H9 (cell line): ENCODE results near the gene WIF1. TPM values are rescaled to one million over a fixed set of nuclear protein-coding genes. Genes with fewer than 3 reads are reported as not detected.
A peak's percentile ranks its signal among the peaks of the same experiment; 100 is the strongest.

Experiments used
- DNase-seq: peaks from one replicate; pipeline ENCODE4 v3.0.0-alpha.2; 2017
- H2AFZ ChIP-seq: one replicate; pipeline ENCODE4 v1.6.1; 2013; ENCODE audit warnings: mild to moderate bottlenecking, low read length, control low read depth, moderate library complexity
- H2AK5ac ChIP-seq: 2 replicates; pipeline ENCODE4 v1.6.1; 2013; ENCODE audit warnings: low read length, control low read depth, mixed read lengths; ENCODE audit not compliant: insufficient read length
- H2BK120ac ChIP-seq: one replicate; pipeline ENCODE4 v1.6.1; 2013; ENCODE audit warnings: low read depth, mild to moderate bottlenecking, low read length, control low read depth, inconsistent platforms; ENCODE audit not compliant: poor library complexity, severe bottlenecking
- H2BK12ac ChIP-seq: 2 replicates; pipeline ENCODE4 v1.6.1; 2013; ENCODE audit warnings: low read length, control low read depth, mixed read lengths, low read depth; ENCODE audit not compliant: insufficient read length
- H2BK15ac ChIP-seq: 2 replicates; pipeline ENCODE4 v1.6.1; 2013; ENCODE audit warnings: low read depth, low read length, control low read depth
- H2BK20ac ChIP-seq: one replicate; pipeline ENCODE4 v1.6.1; 2013; ENCODE audit warnings: low read depth, mild to moderate bottlenecking, low read length, control low read depth, inconsistent platforms; ENCODE audit not compliant: poor library complexity, severe bottlenecking
- H2BK5ac ChIP-seq: 2 replicates; pipeline ENCODE4 v1.6.1; 2013; ENCODE audit warnings: low read length, control low read depth, mixed read lengths; ENCODE audit not compliant: insufficient read length
- H3K14ac ChIP-seq: 2 replicates; pipeline ENCODE4 v1.6.1; 2013; ENCODE audit warnings: low read length, control low read depth; ENCODE audit not compliant: insufficient read depth
- H3K18ac ChIP-seq: 2 replicates; pipeline ENCODE4 v1.6.1; 2013; ENCODE audit warnings: low read depth, mild to moderate bottlenecking, mixed read lengths, low read length, control low read depth; ENCODE audit not compliant: insufficient read length
- H3K23ac ChIP-seq: 2 replicates; pipeline ENCODE4 v1.6.1; 2013; ENCODE audit warnings: low read length, control low read depth, mixed read lengths, low read depth; ENCODE audit not compliant: insufficient read length
- H3K23me2 ChIP-seq: 2 replicates; pipeline ENCODE4 v1.6.1; 2013; ENCODE audit warnings: low read depth, mild to moderate bottlenecking, mixed read lengths, low read length, control low read depth; ENCODE audit not compliant: insufficient read length, poor library complexity, severe bottlenecking
- H3K27ac ChIP-seq: 2 replicates; pipeline ENCODE4 v1.5.1; 2013; ENCODE audit warnings: low read length, control low read depth, mixed read lengths, low read depth; ENCODE audit not compliant: insufficient read length
- H3K27me3 ChIP-seq: 2 replicates; pipeline ENCODE4 v1.6.1; 2013; ENCODE audit warnings: low read length, control low read depth, inconsistent platforms; ENCODE audit not compliant: insufficient read depth
- H3K4ac ChIP-seq: 2 replicates; pipeline ENCODE4 v1.6.1; 2013; ENCODE audit warnings: low read depth, mild to moderate bottlenecking, control low read depth, inconsistent platforms, low read length, moderate library complexity
- H3K4me1 ChIP-seq: 2 replicates; pipeline ENCODE4 v1.6.1; 2013; ENCODE audit warnings: low read length, control low read depth, inconsistent platforms; ENCODE audit not compliant: insufficient read depth
- H3K4me2 ChIP-seq: 2 replicates; pipeline ENCODE4 v1.6.1; 2013; ENCODE audit warnings: low read length, control low read depth, mixed read lengths; ENCODE audit not compliant: insufficient read length, insufficient read depth
- H3K56ac ChIP-seq: 2 replicates; pipeline ENCODE4 v1.6.1; 2013; ENCODE audit warnings: low read depth, mild to moderate bottlenecking, mixed read lengths, low read length, control low read depth; ENCODE audit not compliant: insufficient read length
- H3K79me1 ChIP-seq: 2 replicates; pipeline ENCODE4 v1.6.1; 2013; ENCODE audit warnings: low read depth, mild to moderate bottlenecking, moderate library complexity, low read length, control low read depth, inconsistent platforms; ENCODE audit not compliant: insufficient read depth, poor library complexity, severe bottlenecking
- H3K79me2 ChIP-seq: 2 replicates; pipeline ENCODE4 v1.6.1; 2013; ENCODE audit warnings: low read length, control low read depth, inconsistent platforms; ENCODE audit not compliant: insufficient read depth
- H3K9ac ChIP-seq: 2 replicates; pipeline ENCODE4 v1.6.1; 2013; ENCODE audit warnings: low read length, control low read depth, mixed read lengths; ENCODE audit not compliant: insufficient read length; ENCODE audit errors: extremely low read depth
- H3K9me3 ChIP-seq: one replicate; pipeline ENCODE4 v1.6.1; 2013; ENCODE audit warnings: low read depth, low read length, inconsistent platforms; ENCODE audit not compliant: control insufficient read depth
- H3T11ph ChIP-seq: one replicate; pipeline ENCODE4 v1.6.1; 2013; ENCODE audit warnings: mild to moderate bottlenecking, low read length, control low read depth, inconsistent platforms
- H4K20me1 ChIP-seq: one replicate; pipeline ENCODE4 v1.6.1; 2013; ENCODE audit not compliant: control insufficient read depth, insufficient read length, insufficient read depth
- H4K5ac ChIP-seq: 2 replicates; pipeline ENCODE4 v1.6.1; 2013; ENCODE audit warnings: low read depth, mild to moderate bottlenecking, mixed read lengths, low read length, control low read depth; ENCODE audit not compliant: insufficient read length
- H4K8ac ChIP-seq: replicated peaks from 2 replicates; pipeline ENCODE4 v1.6.1; 2013; ENCODE audit warnings: low read length, control low read depth, mixed read lengths, low read depth; ENCODE audit not compliant: insufficient read length
- H4K91ac ChIP-seq: 2 replicates; pipeline ENCODE4 v1.6.1; 2013; ENCODE audit warnings: low read depth, mild to moderate bottlenecking, moderate library complexity, mixed read lengths, low read length, control low read depth; ENCODE audit not compliant: insufficient read length
- H3K27ac Mint-ChIP-seq, 3 experiments: 2 replicates in 2 of 3; 3 replicates in 1 of 3; pipeline ENCODE4 v1.8.0; 2020 to 2021; ENCODE audit warnings: mixed read lengths in 3 of 3, mild to moderate bottlenecking in 1 of 3, moderate library complexity in 1 of 3
- H3K27me3 Mint-ChIP-seq: 2 replicates; pipeline ENCODE4 v1.8.0; 2021; ENCODE audit warnings: low read depth, mild to moderate bottlenecking, moderate library complexity, mixed read lengths
- H3K36me3 Mint-ChIP-seq, 3 experiments: 2 replicates in 2 of 3; 3 replicates in 1 of 3; pipeline ENCODE4 v1.8.0; 2020 to 2021; ENCODE audit warnings: low read depth in 3 of 3, mixed read lengths in 3 of 3; ENCODE audit not compliant: insufficient read depth in 1 of 3
- H3K4me1 Mint-ChIP-seq, 2 experiments: 2 replicates each; pipeline ENCODE4 v1.8.0; 2020; ENCODE audit warnings: mixed read lengths in 2 of 2
- H3K4me3 Mint-ChIP-seq, 2 experiments: 2 replicates in 1 of 2; 3 replicates in 1 of 2; pipeline ENCODE4 v1.8.0; 2020 to 2021; ENCODE audit warnings: mild to moderate bottlenecking in 2 of 2, mixed read lengths in 2 of 2, moderate library complexity in 1 of 2
- H3K9me3 Mint-ChIP-seq, 2 experiments: 2 replicates in 1 of 2; 3 replicates in 1 of 2; pipeline ENCODE4 v1.8.0; 2020; ENCODE audit warnings: mild to moderate bottlenecking in 2 of 2, mixed read lengths in 2 of 2, moderate library complexity in 1 of 2
- CTCF ChIP-seq: fragments of 200-600 bp; sonication (generic); conservative IDR thresholded peaks from 3 replicates; pipeline ENCODE4 v1.8.0; 2021; ENCODE audit warnings: antibody characterized with exemption, mild to moderate bottlenecking
- WGBS: extraction: QIAGEN DNeasy Blood & Tissue Kit; methylation state at CpG from one replicate; pipeline ENCODE4 v1.1.7; 2013; ENCODE audit warnings: missing lambda C conversion rate, low lambda C conversion rate, mixed read lengths; ENCODE audit not compliant: insufficient read length; ENCODE audit errors: extremely low coverage; 5-methylcytosine and 5-hydroxymethylcytosine counted together
- total RNA-seq: library from RNA; stranded (reverse); gene quantifications from 2 replicates; pipeline ENCODE4 v1.2.1, GENCODE V29; 2021

The WIF1 gene
- total RNA-seq, 1 experiment from 2014 or later = 0.98 TPM

- DNase-seq = peak; percentile 98
- H4K20me1 ChIP-seq = no peaks in the 10 kb centered on the region
- WGBS = no CpG with 5 or more reads among the region's 91 CpGs
- H3K27me3 ChIP-seq = no peaks in the 10 kb centered on the region
- no peak within 1 kb of the TSS for H4K8ac ChIP-seq
- no peaks in the 10 kb centered on the region for H3K9me3 ChIP-seq
- H3K18ac ChIP-seq = peak within 1 kb of the TSS; percentile 95
- peak within 1 kb of the TSS; percentile 91 for H3K14ac ChIP-seq
- H3K27ac Mint-ChIP-seq = peak within 1 kb of the TSS; percentile 96 to 99 (median 99)
- peak within 1 kb of the TSS; percentile 78 for H2AFZ ChIP-seq
- H4K91ac ChIP-seq = peak within 1 kb of the TSS; percentile 42
- H3K4me3 Mint-ChIP-seq = peak within 1 kb of the TSS; percentile 97 to 99
- no peak for TF ChIP-seq CTCF
- H2BK12ac ChIP-seq = no peak within 1 kb of the TSS
- no peak within 1 kb of the TSS for H2AK5ac ChIP-seq
- no peak within 1 kb of the TSS for H3K56ac ChIP-seq
- H3K4me1 ChIP-seq = no peaks in the 10 kb centered on the region; the same call in 1 of the 2 replicates
- peaks cover 16% of the 10 kb centered on the region for H3K23me2 ChIP-seq
- H3K27ac ChIP-seq = no peak within 1 kb of the TSS
- H3K27me3 Mint-ChIP-seq = peaks cover 28% of the 10 kb centered on the region
- H2BK20ac ChIP-seq = no peak within 1 kb of the TSS
- H4K5ac ChIP-seq = no peak within 1 kb of the TSS
- H2BK15ac ChIP-seq = no peak within 1 kb of the TSS
- H2BK120ac ChIP-seq = no peak within 1 kb of the TSS
- peak within 1 kb of the TSS; percentile 35 for H2BK5ac ChIP-seq
- H3T11ph ChIP-seq = no peak within 1 kb of the TSS
- H3K4ac ChIP-seq = peak within 1 kb of the TSS; percentile 54; the same call in 1 of the 2 replicates
- H3K23ac ChIP-seq = no peak within 1 kb of the TSS
- peaks cover 23% of the 10 kb centered on the region for H3K79me2 ChIP-seq
- peaks cover 16 to 23% of the 10 kb centered on the region in 2 experiments for H3K4me1 Mint-ChIP-seq
- H3K9ac ChIP-seq = peak within 1 kb of the TSS; percentile 97
- H3K4me2 ChIP-seq = peak within 1 kb of the TSS; percentile 98
- peaks cover 5 to 12% of the 10 kb centered on the region in 2 experiments; a peak in 4 of 5 replicates for H3K9me3 Mint-ChIP-seq
- H3K79me1 ChIP-seq = peaks cover 8% of the 10 kb centered on the region
- H3K36me3 Mint-ChIP-seq = peaks cover 5 to 8% (median 7%) of the 10 kb centered on the region in 3 experiments; a peak in 5 of 7 replicates
Measured at GRCh38 chr12:65169320-65170208, 48.5 kb upstream of the WIF1 start, which contains the start of gene LEMD3. LEMD3 (plus strand) TSS chr12:65169583; CDS start chr12:65169597, 14 bp downstream.
